GM21737 (cell line): Measurements from ENCODE around the gene PLCH1.

Experiments used
- ATAC-seq: cut with Tn5 transposase; IDR thresholded peaks from one replicate; pipeline ENCODE4 v1.9.1; 2021; ENCODE audit warnings: mild to moderate bottlenecking, moderate library complexity; ENCODE audit not compliant: unreplicated experiment

PLCH1 gene

DNA sequence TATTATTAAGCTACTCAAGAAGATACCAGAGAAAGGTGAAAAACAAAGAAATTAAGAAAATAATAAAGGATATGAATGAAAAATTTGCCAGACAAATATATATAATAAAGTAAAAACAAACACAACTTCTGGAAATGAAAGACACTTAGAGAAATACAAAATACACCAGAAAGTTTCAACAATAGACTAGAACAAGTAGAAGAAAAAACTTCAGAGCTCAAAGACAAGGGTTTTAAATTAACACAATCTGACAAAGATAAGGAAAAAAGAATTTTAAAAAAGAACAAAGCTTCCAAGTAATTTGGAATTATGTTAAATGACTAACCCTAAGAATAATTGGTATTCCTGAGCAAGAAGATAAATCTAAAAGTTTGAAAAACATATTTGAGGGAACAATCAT is 135.3 kb downstream of the PLCH1 start:
- ATAC-seq, result no peak

DNA sequence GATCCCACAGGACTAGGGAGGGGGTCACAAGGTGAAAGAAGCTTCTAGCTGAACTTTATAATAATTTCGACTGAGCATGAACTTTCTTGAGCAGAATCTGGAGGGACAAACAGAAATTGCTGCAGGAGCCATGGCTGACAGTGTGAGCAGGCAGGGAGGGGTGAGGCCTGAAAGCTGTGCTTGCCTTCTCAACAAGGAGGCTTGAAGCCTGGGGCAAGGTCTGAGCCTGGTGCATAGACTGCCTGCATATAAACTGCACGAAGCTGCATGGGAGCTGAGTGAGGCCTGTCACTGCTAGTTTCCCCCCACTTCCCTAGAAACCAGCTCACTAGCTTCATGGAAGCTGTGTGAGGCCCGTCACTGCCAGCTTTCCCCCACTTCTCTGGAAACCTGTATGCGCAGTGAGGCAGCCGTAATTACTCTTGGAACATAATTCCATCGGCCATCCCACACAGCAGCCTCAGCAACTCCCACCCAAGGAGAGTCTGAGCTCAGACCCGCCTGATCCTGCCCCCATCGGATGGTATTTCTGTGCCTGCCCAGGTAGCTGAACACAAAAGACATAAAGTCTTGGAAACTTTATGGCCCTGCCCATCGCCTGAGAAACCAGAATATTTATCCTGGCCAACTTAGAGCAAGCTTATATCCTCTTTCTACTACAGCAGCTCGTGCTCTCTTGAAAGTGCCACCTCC is 136.5 kb downstream of the PLCH1 start:
- ATAC-seq, result no peak

DNA sequence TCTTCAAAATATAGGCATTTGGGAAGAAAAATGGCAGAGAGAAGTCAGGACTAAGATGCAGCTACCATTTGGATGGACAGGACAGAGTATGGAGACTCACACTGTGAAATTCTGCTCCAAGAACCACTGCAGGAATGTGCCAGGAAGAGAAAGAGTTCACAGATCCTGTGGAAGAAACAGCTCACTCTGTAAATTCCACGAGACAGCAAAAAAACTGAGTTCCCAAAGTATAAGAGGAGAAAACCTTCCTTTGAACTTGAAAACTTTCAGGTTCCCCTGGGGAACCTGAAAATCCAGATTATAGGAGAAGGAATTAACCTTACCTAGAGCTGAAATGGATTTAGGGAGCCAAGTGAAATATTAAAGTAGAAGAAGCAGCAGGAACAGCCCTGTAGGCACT is 137.1 kb downstream of the PLCH1 start:
- ATAC-seq, result no peak

DNA sequence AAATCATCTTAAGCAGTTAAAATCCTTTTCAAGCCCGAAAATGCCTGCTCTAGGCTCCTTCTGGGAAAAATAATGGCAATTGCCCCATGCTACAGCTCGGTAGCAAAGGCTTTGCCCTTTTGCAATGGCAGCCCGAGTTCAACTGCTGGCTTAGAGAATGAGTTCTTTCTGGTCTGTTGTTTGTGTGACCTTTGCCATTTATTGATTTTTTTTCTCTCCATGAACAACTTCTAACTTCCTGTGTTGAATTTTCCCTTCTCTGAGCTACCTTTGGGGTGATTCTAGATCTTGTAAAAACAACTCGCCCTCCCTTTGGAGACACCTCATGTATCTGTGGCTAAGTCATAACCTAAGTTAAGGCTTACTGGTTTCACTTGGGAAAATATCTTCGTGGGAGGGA is 139.3 kb downstream of the PLCH1 start:
- no peak for ATAC-seq

DNA sequence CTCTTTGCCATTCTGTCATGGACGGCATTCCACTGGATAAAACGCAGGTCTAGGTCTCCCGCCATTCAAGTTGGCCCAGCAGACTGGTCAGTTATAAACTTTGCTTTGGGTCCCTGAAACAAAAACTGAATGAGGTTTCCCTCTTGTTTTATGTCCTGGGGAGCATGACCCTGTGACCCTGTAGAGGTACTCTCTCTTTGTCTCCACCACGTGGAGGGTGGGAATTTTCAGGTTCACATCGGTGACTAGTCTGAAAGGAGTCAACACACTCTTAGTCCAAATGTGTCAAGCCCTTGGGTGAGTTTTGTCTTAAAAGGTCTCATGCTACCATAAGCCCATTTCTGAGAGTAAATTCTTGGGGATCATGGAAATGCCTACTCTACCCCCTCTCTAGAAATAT is 139.9 kb downstream of the PLCH1 start:
- no peak for ATAC-seq

DNA sequence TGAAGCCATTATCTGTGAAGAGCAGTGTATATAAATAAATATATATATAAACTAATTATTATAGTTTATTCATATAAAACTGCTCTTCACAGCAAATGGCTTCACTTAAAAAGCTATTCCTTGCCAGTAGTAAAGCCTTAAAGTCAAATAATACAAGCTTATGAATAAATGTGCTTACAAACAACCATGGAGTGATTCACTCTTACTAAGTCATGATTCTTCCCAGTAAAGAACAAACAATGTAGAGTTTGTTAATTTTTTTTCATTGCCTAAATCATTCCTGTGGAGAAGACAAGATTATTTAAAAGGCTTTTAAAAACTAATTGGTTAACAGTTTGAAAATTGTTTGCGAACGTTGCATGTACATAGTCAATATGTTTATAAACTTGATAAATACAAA is 140.7 kb downstream of the PLCH1 start:
- ATAC-seq, result no peak

DNA sequence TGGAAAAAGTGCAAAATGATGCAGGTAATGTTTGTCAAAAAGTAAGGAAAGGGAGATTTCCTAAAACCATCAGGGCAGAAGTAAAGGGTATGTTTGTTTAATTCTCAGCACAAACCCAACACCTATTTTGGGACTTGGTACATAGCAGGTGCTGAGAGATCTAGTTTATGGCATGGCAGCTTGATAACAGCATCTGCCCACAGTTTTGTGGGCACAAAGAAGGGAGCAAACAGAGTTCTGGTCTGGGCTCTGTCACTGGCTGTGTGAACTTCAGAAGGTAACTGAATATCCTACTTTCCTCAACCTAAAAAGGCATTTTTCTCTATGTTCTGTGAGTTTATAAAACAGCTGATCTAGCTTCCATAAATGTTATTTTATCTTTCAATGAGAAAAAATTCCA is 141.6 kb downstream of the PLCH1 start:
- no peak for ATAC-seq

DNA sequence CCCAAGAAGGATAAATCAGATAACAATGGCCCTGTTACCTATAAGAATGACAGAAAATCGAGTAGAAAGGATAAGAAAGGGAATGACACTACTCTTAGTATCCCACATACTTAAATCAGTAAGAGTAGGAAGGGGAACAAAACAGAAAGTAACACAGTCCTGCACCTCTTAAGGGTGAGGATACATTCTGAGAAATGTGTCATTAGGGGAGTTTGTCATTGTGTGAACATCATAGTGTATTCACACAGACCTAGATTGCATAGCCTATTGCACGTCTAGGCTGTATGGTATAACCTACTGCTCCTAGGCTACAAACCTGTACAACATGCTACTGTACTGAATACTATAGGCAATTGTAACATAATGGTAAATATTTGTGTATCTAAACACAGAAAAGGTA is 142.6 kb downstream of the PLCH1 start:
- no peak for ATAC-seq

DNA sequence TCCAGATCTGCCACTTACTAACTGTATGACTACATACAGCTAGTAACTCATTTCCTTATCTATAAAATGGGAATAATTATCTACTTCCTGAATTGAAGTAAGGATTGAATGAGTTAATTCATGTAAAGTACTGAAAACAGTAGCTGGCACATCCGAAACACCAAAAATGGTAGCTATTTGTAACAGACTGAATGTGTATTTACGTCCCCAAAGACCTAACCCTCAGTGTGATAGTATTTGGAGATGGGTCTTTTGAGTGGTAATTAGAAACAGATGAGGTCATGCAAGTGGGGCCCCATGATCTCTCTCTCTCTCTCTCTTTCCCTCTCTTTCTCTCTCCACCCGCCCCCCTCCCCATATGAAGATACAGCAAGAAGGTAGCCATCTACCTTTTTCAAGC is 146.2 kb downstream of the PLCH1 start:
- no peak for ATAC-seq

DNA sequence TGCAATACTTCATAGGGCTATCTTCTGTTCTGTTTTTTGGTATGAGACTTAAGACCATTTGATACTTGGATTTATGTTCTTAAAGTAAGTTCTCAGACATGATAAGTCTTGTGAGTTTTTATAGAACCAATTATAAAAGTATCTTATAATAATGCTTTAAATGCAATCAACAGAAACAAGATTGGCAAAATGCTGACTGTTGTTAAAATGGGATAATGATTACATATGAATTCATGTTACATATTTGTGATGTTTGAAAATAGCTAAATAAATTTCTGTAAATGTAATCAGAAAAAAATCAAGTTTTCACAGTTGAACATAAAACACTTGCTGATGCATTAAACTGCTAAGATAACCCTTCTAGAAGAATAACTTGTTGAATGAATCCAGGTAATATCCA is 148.3 kb downstream of the PLCH1 start:
- ATAC-seq, result no peak

DNA sequence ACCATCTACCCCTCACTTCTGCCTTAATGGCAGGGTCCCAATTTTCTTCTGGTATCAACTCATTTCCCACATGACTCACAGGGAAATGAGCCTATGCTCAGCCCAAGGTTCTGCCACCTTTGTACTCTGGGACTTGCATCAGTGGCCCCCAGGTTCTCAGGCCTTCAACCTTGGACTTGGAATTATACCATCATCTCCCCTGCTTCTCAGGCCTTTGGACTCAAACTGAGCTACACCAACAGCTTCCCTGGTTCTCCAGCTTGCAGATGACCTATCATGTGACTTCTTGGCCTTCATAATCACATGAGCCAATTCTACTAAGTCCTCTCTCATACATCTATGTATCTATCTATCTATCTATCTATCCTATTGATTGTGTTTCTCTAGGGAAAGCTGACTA is 149.5 kb downstream of the PLCH1 start:
- no peak for ATAC-seq

DNA sequence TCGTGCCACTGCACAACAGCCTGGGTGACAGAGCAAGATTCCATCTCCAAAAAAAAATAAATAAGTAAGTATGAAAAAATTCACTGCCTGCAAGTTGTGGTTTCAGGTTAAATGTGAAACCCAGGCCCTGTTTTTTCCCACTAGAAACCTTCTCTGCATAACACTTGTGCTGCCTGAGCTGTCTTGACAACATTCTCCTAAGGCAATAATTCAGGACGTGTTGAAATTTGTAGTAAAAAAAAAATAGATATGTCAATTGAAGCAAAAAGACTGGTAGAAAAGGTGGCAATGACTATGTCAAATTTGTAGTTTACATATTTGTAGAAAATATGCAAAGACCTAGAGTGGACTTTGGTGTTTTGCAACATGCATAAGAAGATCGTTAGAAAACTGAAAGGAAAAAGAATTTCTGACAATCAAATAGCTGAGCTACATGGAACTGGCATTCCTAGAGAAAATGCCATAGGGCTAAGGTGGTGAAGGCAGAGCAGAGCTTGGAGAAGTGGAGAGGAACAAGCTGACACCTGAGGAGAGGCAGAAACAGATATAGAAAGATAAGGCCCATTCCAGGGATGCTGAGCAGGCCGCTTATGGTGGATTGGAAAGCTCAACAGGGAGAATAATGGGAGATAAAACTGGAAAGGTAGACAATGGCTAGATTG is 150.2 kb downstream of the PLCH1 start:
- no peak for ATAC-seq

DNA sequence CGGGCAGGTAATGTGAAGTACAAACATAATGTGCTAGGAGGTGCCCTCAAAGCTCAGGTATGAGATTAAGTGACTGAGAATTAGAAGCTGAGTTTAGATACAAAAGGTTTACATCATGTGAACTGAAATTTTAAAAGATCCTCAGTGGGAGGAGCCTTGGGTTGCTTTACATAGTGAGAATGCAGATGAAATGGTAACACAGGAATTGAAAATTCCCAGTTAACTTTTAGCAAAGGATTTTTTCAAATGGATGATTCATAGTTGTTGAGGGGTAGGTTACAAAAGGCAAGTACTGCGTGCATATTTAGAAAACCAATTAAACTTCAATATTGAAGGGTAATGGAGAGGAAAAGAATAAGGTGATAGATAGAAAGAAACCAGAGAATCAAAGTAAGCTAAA is 157.3 kb downstream of the PLCH1 start:
- ATAC-seq, result no peak

DNA sequence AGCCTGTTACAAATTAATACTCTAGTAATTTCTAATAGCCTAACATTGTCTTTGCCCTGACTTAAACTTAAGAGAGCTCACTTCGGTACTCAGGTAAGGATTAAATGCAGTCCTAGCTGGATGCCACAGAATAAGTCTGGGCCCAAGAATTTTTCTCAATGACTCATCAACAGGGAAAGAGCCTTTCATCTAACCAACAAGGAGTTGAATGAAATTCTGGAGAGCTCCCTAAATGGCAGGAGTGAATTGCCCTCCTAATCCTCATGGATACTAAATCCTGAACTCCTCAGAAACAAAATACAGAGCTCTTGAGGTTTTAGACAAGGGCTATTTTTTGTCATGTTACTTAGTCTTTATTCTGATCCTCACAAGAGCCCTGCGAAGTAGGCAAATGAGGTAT is 159.5 kb downstream of the PLCH1 start:
- ATAC-seq, result no peak

DNA sequence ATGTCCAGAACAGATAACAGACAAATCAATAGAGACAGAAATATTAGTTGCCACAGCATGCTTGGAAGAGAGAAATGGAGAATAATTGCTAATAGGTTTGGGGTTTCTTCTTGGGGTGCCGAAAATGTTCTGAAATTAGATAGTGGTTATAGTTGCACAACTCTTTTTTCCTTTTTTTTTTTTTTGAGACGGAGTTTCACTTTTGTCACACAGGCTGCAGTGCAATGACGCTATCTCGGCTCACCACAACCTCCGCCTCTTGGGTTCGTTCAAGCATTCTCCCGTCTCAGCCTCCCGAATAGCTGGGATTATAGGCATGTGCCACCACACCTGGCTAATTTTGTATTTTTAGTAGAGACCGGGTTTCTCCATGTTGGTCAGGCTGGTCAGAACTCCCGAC is 163.3 kb downstream of the PLCH1 start:
- no peak for ATAC-seq

DNA sequence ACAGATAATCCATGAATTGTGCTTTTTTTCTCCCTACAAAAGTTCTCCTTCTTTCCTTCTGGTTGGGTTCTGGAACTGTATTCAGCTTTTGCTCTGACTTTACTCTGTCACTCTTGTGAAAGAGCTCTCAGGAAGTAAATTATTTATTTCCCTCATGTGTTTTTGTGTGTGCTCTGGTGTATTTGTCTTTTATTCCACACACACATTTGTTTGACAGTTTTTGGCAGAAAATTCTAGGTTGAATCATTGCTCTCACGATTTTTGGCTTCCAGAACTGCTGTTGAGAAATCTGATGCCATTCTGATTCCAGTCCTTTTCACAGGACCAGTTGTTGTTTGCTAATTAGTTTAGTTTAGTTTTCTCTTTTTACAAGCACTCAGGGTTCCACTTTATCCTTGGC is 172.8 kb downstream of the PLCH1 start:
- no peak for ATAC-seq

DNA sequence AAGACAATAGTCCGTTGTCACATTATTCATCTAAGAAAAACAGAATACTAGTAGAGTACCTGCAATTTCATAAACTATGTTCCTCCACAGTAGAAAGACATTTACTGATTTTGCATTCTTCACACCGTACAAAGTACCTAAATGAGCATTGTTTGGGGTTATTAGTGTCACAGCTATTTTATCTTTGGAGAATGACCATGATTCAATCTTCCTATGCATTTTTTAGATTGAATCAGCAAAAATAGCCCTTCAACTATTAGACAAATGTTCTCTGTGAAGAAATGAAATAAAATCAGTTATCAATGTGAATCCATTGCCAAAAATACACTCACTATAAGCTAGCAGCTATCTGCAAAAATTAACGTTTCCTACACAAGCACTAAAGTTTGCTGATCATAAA is 176.6 kb downstream of the PLCH1 start:
- no peak for ATAC-seq

DNA sequence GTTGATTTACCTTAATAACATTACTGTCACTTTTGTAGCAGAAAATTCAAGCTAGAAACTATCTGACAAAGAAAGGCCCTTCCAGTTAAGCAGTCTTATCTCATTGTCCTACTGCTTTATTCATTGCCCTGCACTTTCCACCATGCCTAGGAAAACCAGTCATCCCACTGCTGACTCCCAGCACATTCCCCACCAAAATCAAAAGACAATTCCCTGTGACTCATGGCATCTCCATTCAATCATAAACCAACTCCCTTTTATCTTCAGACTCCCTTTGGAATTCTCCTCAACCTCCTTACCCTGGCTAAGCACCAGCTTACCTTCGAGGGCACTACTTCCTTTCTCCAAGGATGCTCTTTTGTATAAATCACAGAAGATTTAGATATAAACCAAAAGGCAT is 184.3 kb downstream of the PLCH1 start:
- no peak for ATAC-seq

DNA sequence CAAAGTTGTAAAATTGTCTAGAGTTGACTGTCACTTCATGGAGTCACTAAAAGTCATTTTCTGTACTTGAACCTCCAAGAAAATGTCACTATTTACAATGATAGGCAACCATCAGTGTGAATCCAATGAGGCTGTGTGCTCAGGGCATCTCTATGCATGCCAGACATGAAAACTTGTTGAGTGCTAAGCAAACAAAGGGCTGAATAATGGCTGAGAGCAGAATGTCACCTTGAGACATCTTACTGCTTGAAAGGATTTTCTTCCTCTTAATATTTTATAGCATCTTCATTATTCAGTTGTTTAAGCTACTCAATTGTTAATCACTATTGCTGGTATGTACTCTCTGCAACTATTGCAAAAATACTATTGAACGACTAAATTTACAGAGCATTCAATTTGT is 184.7 kb downstream of the PLCH1 start:
- ATAC-seq, result no peak

DNA sequence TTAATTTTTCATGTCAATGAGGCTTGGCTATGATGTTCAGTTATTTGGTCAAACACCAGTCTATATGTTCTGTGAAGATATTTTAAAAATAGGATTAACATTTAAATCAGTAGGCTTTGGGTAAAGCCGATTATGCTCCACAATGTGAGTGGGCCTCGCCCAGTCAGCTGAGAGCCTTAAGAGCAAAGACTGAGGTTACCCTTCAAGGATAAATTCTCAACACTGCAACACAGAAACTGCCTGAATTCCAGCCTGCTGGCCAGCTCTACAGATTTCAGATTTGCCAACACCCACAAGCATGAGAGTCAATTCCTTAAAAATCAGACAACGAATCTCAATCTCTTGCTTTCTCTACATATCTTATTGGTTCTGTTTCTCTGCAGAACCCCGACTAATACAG is 188.3 kb downstream of the PLCH1 start:
- ATAC-seq, result no peak

DNA sequence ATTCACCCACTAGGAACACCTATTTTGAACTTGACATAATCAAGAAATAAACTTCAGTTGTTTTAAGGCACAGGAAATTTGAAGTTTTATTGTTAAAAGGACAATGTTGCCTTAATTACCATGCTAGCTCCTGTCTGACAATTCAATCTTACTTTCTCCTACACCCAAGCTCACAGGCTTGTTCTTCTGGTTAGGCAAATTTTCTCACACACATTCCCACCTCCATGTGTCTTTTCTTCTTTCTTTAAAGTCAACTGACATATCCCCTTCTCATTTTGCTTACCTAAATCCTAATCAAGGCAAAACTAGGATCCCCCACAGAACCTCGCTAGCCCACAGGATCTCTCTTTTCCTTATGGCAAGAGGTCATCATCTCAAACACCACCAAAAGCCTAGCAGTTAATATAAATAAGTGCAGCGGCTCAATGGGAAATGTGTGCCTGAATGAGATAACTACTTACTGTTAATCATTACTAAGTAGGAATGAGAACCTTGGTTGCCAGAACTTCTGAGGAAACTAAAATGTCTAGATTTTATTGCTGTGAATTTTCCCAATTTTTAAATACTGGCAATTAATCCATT is 189.3 kb downstream of the PLCH1 start:
- no peak for ATAC-seq

DNA sequence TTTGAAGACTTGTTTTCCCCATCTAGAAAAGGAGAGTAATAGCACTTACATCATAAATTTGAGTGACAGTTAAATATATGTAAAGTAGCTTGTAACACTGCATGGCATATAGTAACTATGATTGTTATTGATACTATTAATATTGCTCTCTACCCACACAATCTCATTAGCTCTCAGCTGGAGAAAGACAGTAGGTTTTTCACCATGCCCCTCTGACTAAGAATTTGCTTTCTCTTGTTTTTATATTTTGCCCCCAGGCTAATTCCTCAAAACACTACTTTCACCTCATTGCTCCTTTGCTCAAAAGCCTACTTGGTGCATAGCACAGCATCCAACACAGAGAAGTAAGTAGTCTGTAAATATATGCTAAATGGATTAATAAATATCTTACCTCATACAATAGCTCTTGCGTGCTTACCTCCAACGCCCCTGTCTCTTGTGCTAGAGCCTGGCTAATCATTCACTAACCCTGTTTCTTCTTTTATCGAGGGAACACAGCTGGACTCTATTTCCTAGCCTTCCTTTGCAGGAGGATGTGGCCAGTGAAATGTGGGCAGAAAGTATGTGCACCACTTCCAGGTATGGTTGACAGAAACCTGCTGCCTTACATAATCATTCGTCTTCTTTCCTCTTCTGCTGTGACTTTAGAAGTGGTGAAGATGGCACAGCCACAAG is 190.0 kb downstream of the PLCH1 start:
- peak; percentile 88 for ATAC-seq
